GM19351 (cell line): ENCODE data around the gene SUOX.
A peak's percentile ranks its signal among the peaks of the same experiment; 100 is the strongest.
"Not testable (repeated sequence)": the region's sequence is repeated elsewhere in the genome, so short reads cannot be mapped to it uniquely, and the experiment has no call there.

ENCODE experiments used
- ATAC-seq: cut with Tn5 transposase; IDR thresholded peaks from one replicate; pipeline ENCODE4 v1.9.1; 2021; ENCODE audit warnings: mild to moderate bottlenecking, moderate library complexity; ENCODE audit not compliant: unreplicated experiment

The SUOX gene

GRCh38 chr12:56017181-56017580, 20.1 kb downstream of the SUOX start:
- no peak for ATAC-seq

- ATAC-seq, result no peak
These were observed 21.3 kb downstream of the SUOX start for GRCh38 chr12:56018356-56018755.

- ATAC-seq, result no peak
These were observed 23.5 kb downstream of the SUOX start, which contains the start of gene IKZF4 for GRCh38 chr12:56020423-56021184. IKZF4 (plus strand) TSS chr12:56021043; CDS start chr12:56021494, 451 bp downstream.

- ATAC-seq, result no peak
These were observed 24.9 kb downstream of the SUOX start for GRCh38 chr12:56021889-56022497.

GRCh38 chr12:56028511-56029165, 31.6 kb downstream of the SUOX start:
- ATAC-seq, result no peak

GRCh38 chr12:56029166-56029519, 32.1 kb downstream of the SUOX start:
- ATAC-seq, result no peak

GRCh38 chr12:56029666-56030293, 32.7 kb downstream of the SUOX start:
- no peak for ATAC-seq

- ATAC-seq, result no peak
These were observed 34.9 kb downstream of the SUOX start for GRCh38 chr12:56031987-56032386.

- ATAC-seq, result no peak
These were observed 37.7 kb downstream of the SUOX start for GRCh38 chr12:56034586-56035332.

GRCh38 chr12:56037161-56037560, 40.1 kb downstream of the SUOX start:
- no peak for ATAC-seq

- ATAC-seq, result no peak
These were observed 41.1 kb downstream of the SUOX start for GRCh38 chr12:56038022-56038655.

- no peak for ATAC-seq
These were observed 43.1 kb downstream of the SUOX start for GRCh38 chr12:56040151-56040550.

GRCh38 chr12:56040963-56041551, 44.0 kb downstream of the SUOX start:
- ATAC-seq, result peak; percentile 7

GRCh38 chr12:56041552-56042429, 44.7 kb downstream of the SUOX start, which contains the start of gene RPS26:
RPS26 (plus strand) TSS chr12:56041918; CDS start chr12:56042167, 249 bp downstream.
- ATAC-seq, result peak; percentile 94

- ATAC-seq, result not testable (repeated sequence)
These were observed 45.3 kb downstream of the SUOX start for GRCh38 chr12:56042430-56042813.

GRCh38 chr12:56042843-56043242, 45.8 kb downstream of the SUOX start:
- no peak for ATAC-seq

- no peak for ATAC-seq
These were observed 49.1 kb downstream of the SUOX start for GRCh38 chr12:56046027-56046780.

- ATAC-seq, result no peak
These were observed 56.4 kb downstream of the SUOX start for GRCh38 chr12:56053407-56053893.
